ENCODE measurements around the gene FBXO8.

DNA sequence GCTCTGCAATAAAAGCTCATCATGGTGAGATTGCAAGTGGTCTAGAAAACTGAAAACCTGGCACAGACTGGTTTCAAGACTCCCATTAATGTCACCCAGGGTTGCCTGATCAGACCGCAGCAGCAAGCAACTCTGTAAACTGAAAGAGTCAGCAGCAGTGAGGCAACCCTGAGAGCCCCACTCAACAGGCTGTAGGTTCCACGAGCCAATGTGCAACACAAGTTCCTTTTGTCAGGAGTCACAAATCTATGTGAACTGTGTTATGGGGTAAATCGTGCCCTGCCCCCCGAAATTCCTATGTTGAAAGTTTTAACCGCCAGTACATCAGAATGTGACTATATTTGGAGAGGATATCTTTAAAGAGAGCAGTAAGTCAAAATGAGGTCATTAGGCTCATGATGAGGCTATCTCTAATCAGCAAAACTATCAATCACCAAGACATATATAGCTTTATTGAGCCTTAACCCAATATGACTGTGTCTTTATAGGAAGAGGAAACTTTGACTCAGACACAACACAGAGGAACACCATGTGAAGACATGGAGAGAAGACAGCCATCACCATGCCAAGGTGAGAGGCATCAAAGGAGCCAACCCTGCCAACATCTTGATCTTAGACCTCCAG, 94.0 kb downstream of the FBXO8 start:
- TF ChIP-seq, protein P1, sequence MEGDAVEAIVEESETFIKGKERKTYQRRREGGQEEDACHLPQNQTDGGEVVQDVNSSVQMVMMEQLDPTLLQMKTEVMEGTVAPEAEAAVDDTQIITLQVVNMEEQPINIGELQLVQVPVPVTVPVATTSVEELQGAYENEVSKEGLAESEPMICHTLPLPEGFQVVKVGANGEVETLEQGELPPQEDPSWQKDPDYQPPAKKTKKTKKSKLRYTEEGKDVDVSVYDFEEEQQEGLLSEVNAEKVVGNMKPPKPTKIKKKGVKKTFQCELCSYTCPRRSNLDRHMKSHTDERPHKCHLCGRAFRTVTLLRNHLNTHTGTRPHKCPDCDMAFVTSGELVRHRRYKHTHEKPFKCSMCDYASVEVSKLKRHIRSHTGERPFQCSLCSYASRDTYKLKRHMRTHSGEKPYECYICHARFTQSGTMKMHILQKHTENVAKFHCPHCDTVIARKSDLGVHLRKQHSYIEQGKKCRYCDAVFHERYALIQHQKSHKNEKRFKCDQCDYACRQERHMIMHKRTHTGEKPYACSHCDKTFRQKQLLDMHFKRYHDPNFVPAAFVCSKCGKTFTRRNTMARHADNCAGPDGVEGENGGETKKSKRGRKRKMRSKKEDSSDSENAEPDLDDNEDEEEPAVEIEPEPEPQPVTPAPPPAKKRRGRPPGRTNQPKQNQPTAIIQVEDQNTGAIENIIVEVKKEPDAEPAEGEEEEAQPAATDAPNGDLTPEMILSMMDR (IDR thresholded peaks at IDR 0.05) = no peak
- TF ChIP-seq EZH2 (IDR thresholded peaks at IDR 0.05) (no peak), EZH2phosphoT487 (IDR thresholded peaks at IDR 0.05) (no peak)
